Measurements from ENCODE around the gene NR3C2.

- TF ChIP-seq, protein P1, sequence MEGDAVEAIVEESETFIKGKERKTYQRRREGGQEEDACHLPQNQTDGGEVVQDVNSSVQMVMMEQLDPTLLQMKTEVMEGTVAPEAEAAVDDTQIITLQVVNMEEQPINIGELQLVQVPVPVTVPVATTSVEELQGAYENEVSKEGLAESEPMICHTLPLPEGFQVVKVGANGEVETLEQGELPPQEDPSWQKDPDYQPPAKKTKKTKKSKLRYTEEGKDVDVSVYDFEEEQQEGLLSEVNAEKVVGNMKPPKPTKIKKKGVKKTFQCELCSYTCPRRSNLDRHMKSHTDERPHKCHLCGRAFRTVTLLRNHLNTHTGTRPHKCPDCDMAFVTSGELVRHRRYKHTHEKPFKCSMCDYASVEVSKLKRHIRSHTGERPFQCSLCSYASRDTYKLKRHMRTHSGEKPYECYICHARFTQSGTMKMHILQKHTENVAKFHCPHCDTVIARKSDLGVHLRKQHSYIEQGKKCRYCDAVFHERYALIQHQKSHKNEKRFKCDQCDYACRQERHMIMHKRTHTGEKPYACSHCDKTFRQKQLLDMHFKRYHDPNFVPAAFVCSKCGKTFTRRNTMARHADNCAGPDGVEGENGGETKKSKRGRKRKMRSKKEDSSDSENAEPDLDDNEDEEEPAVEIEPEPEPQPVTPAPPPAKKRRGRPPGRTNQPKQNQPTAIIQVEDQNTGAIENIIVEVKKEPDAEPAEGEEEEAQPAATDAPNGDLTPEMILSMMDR (conservative IDR thresholded peaks at IDR 0.05) = no peak
- no peak for TF ChIP-seq EZH2 (IDR thresholded peaks at IDR 0.05; ENCODE audit: low read depth)
These were observed 4.2 kb downstream of the NR3C2 start for GRCh38 chr4:148438047-148438446.

Data from PC-9 (cell line).